GM21619 (cell line): ENCODE data around the gene AKAP13.

ENCODE experiments used
- ATAC-seq: cut with Tn5 transposase; IDR thresholded peaks from one replicate; pipeline ENCODE4 v1.9.1; 2021; ENCODE audit not compliant: unreplicated experiment

The AKAP13 gene

DNA sequence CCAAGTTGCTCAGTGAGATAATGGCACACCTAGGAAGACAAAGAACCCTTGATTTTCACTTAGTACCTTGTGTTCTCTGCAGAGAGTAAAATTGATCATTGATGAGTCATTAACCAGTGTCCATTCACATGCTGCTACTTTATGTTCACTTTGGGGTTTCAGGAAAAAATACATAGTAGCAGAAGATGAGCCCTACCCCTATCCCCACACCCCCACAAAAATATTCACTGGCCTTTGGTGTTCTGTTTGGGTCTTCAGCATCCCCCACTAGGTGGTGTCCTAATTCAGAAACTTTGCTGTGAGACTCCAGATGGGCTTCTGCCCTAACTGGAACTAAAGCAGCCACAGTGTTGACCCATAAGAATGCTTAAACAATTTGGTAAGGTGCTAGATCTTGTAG is 235.5 kb downstream of the AKAP13 start:
- ATAC-seq = peak; percentile 68

- no peak for ATAC-seq
These were observed 236.2 kb downstream of the AKAP13 start for GRCh38 chr15:85616549-85617110.

GRCh38 chr15:85618228-85618505 is 237.8 kb downstream of the AKAP13 start:
- no peak for ATAC-seq

GRCh38 chr15:85618956-85619491 is 238.6 kb downstream of the AKAP13 start:
- no peak for ATAC-seq

DNA sequence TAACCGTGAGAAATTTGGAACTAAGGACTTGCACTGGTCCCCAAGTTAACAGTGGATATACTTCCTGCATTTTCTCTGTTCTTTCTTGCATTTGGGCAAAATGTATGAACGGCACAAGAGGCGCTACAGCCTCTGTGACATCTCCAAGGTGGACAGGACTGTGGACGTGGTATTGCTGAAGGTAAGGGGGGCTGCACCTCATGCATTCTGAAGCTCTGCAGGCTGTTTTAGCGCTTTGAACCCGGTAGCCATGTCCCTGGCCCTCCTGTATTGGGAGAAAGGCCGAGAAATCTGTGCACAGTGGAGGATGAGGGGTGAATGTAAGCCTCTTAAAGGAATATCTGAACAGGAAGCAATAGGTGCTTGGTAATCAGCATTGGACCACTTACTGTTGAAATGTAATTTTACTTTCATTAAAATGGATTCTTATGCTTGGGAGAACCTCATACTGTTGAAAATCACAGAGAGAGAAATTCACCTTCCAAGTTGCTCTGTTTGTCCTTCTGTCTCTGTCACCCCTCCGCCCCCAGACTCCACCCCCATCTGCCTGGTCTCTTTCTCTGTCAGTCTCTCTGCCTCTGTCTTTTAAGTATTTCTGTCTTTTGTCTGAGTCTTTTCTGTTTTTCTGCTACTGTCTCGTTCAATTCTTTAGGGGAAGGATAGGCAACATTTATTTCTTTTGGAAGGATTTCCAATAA is 239.7 kb downstream of the AKAP13 start:
- no peak for ATAC-seq

DNA sequence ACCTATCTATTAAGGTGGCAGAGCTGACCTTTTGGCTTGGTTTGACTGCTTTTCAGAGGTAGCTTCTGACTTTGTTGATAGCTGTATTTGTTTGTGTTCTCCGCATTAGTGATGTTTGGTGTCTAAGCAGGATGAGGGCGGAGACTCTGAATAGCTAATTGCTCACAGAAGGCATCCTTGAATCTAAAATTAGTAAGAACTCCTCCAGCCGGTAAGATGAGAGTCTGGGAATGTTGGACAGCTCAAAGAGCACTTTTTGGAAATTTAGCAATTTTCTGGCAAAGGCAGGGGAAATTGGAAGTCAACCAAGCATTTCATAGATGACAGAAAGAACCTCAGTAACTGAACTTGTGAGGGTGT is 240.3 kb downstream of the AKAP13 start:
- no peak for ATAC-seq

- no peak for ATAC-seq
These were observed 240.7 kb downstream of the AKAP13 start for GRCh38 chr15:85621094-85621493.

- ATAC-seq = no peak
These were observed 241.9 kb downstream of the AKAP13 start for GRCh38 chr15:85622221-85622831.

DNA sequence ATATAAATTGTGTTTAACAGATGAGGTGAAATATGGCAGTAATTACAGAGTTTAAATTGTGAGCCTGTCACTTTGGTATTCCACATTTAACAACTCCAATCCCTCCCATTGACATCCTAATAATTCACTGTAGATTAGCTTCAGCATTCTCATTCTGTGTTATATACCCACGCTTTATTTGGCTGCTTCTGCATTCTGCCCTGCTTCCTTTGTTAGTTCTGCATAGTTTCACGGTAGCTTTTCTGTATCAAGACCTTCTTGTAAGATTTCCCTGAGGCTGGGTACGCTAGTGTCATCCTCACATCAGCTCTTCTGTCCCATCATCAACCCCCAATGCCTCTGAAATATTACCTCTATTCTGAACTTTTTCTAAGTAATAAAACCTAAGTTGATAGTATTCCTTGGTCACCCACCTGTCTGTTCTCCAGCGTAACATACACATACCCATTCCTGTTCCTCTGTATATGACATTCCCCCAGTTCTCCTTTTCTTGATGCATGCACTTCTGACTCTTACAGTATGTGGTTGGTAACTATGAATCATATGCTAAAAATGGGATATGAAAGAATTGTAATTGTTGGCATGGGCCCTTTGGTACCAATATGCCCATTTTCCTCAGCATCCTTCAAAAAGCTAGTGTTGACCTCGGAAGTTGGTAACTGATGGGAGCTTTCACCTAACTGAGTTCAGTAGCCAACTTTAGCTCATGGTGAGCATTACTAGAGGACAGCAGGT is 243.1 kb downstream of the AKAP13 start:
- ATAC-seq = no peak

- ATAC-seq = no peak
These were observed 243.9 kb downstream of the AKAP13 start for GRCh38 chr15:85624291-85624801.

- ATAC-seq = peak; percentile 7
These were observed 244.9 kb downstream of the AKAP13 start for GRCh38 chr15:85625166-85625830.

DNA sequence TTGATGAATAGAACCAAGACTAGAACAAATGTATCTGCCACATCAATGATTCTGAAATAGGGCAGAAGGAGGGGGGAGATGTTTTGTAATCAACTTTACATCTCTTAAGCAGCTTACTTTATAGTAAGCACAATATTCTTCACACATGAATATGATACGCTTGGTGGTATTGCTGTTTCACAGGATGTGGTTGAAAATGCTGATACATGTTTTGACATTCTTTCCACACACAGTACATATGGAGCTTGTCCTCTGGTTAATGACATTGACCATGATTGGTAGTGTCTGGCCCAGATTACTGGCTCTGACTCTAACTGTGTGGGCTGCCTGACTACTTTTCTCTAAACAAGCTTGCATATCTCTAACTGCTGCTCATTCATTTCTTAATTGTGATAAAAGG is 245.5 kb downstream of the AKAP13 start:
- ATAC-seq = peak; percentile 73

DNA sequence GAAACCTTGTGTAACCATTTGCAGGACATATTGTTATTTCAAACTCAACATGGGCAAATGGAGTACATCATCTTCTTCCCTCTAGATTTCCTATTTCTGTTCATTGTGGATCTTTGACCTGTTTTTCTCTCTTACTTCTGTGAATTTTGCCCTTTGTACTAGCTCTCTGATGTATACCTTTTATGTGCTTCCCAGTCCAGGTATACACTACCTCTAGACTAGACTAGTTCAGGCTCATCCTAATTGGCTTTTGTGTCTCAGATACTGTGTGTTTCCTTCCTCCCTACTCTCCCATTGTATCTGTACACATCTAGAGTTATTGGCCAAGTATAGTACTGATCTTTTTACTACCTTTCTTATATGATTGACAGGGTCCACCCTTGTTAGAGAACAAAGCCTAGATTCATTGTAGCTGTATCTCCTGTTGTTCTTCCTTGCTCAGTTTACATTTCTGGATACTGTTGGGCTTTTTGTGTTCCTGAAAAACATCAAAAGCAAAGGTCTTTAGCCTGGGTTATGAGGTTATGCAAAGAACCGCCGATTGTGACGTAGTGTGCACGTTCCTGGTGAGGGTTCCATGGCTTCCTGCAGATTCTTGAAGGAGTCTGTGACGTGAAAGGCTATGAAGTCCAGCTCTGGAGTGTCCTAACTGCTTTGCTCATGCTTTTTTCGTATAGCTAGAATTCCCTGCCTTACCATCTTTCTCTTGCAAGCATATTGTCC is 247.0 kb downstream of the AKAP13 start:
- ATAC-seq = no peak

DNA sequence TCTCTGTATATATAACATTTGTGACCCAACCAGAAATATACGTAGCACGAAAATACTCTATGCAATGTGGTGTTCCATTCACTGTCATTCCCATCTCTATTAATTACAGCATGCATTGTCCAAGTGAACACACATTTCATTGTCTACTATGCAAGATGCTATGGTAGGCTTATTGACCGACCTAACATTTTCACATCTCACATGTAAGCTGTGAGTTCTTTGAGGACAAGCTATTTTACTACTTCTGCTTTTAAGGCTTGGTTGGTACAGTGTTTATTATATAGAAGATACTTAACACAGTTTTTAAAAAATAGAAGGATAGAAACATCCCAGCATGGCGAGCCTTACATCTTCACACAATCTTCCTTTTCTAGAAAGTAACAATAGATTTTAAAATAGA is 249.9 kb downstream of the AKAP13 start:
- ATAC-seq = no peak

DNA sequence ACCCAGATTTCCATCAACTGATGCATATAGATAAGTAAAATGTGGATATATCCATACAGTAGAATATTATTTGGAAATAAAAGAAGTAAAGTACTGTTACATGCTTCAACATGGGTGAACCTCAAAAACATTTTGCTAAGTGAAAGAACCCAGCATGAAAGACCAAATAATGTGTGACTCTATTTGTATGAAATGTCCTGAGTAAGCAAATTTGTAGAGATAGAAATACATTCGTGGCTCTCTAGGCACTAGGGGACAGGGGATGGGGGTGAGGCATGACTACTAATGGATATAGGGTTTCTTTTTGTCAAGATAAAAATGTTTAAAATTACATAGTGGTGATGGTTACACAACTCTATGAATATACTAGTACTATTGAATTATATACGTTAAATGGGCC is 250.6 kb downstream of the AKAP13 start:
- ATAC-seq = no peak

DNA sequence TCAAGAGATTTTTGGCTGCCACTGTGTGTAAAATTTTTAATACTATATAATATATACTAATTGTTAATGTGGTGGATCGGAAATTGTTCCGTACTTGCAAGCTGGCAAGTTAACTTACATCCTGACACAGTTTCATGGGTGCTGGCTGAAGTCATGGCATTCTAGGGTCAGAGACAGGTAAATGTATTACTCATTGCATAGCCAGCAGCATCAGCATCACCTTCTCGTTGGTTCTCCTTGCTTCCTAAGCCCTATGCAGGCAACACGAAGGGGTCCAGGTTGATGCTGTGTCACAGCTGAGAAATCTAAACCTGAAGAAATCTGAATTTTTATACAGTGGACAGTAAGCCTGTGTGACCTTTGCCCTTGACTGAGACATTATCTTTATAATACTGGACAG is 251.6 kb downstream of the AKAP13 start:
- ATAC-seq = no peak

- no peak for ATAC-seq
These were observed 253.5 kb downstream of the AKAP13 start for GRCh38 chr15:85633859-85634258.

DNA sequence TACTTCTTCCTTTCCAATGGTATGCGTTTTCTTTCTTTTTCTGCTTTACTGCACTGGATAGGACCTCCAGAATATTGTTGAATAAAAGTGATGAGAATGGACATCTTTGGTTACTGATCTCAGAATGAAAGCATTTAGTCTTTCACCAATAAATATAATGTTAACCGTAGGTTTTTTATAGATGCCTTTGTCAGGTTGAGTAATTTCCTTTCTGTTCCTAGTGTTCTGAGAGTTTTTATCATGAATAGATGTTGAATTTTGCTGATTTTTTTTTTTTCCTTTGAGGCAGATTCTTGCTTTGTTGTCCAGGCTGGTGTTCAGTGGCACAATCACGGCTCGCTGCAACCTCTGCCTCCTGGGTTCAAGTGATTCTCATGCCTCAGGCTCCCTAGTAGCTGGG is 255.9 kb downstream of the AKAP13 start:
- ATAC-seq = no peak

GRCh38 chr15:85639752-85640381 is 259.5 kb downstream of the AKAP13 start:
- ATAC-seq = peak; percentile 93

DNA sequence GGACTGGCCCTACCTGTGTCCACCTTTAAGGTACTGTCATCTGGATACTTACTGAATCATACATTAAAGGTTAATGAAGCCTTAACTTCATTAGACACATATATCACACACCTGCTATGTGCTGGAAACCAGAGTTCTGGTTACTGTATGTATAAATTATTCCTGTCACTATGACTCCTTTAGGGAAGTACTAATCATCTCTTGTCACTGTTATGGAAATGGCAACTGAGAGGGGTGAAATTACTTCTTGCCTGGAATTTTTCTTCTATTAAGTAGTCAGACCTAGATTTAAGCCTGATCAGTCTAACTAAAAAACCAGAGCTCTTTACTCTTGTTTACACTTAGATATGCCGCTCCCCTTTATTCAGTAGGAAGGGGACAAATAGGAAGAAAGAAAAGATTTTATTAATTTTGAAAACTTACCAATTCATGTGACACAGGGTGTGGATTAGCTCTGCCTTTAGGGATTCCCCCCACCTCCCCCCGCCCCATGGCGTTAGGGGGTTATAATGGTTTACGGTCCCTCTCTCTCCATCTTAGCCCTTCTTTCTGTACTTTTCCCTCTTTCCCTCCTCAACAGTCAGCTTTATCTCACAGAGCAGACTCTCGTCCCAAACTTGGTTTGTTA is 261.8 kb downstream of the AKAP13 start:
- no peak for ATAC-seq
